CD14-positive monocyte (primary cell): ENCODE results near the gene PAQR7. TPM values are rescaled to one million over a fixed set of nuclear protein-coding genes. Genes with fewer than 3 reads are reported as not detected.
A peak's percentile ranks its signal among the peaks of the same experiment; 100 is the strongest.

Experiments used
- DNase-seq, 3 donors: peaks; one replicate each; pipeline ENCODE4 v3.0.0-alpha.2; 2011 to 2022
- H2AFZ ChIP-seq: 2 replicates; pipeline ENCODE4 v1.6.0; 2012; ENCODE audit warnings: mild to moderate bottlenecking, low read depth, low read length, inconsistent platforms; ENCODE audit not compliant: insufficient read depth, poor library complexity, severe bottlenecking
- H3K27ac ChIP-seq, 2 donors: 1 replicate in 1 of 2; 2 replicates in 1 of 2; pipeline ENCODE4 v1.5.1; 2012 to 2013; ENCODE audit warnings: low read length in 2 of 2, control low read depth in 1 of 2, inconsistent platforms in 1 of 2, low read depth in 1 of 2, mild to moderate bottlenecking in 1 of 2
- H3K27me3 ChIP-seq, 2 donors: one replicate each; pipeline versions ENCODE4 v1.6.0 to v1.6.1; 2011 to 2013; ENCODE audit warnings: low read length in 2 of 2; ENCODE audit not compliant: control insufficient read depth in 2 of 2, insufficient read depth in 2 of 2
- H3K36me3 ChIP-seq, 2 donors: replicated peaks in 1 of 2; 1 replicate in 1 of 2; 2 replicates in 1 of 2; pipeline versions ENCODE4 v1.5.1 to v1.6.1; 2012 to 2013; ENCODE audit warnings: low read length in 2 of 2, control low read depth in 1 of 2, inconsistent platforms in 1 of 2, mild to moderate bottlenecking in 1 of 2; ENCODE audit not compliant: insufficient read depth in 2 of 2, control insufficient read depth in 1 of 2
- H3K4me1 ChIP-seq, 2 donors: 1 replicate in 1 of 2; 2 replicates in 1 of 2; pipeline versions ENCODE4 v1.5.1 to v1.6.1; 2012 to 2013; ENCODE audit warnings: low read length in 2 of 2, control low read depth in 1 of 2, inconsistent platforms in 1 of 2, mild to moderate bottlenecking in 1 of 2, moderate library complexity in 1 of 2; ENCODE audit not compliant: insufficient read depth in 2 of 2, control insufficient read depth in 1 of 2
- H3K4me2 ChIP-seq: replicated peaks from 2 replicates; pipeline ENCODE3; 2012; ENCODE audit warnings: low read length, moderate library complexity, mild to moderate bottlenecking; ENCODE audit not compliant: poor library complexity, severe bottlenecking; ENCODE audit errors: extremely low read depth
- H3K4me3 ChIP-seq, 3 experiments: fragments of 200-600 bp in 1 of 3; sonication (generic) in 1 of 3; replicated peaks in 1 of 3; 1 replicate in 2 of 3; 2 replicates in 1 of 3; pipeline ENCODE4 v1.5.1; 2011 to 2013; ENCODE audit warnings: low read length in 3 of 3, mild to moderate bottlenecking in 3 of 3, control low read depth in 2 of 3, low read depth in 2 of 3, inconsistent platforms in 1 of 3, moderate library complexity in 1 of 3
- H3K79me2 ChIP-seq: 2 replicates; pipeline ENCODE4 v1.6.0; 2012; ENCODE audit warnings: mild to moderate bottlenecking, control low read depth, inconsistent platforms, low read length, moderate library complexity; ENCODE audit not compliant: insufficient read depth
- H3K9ac ChIP-seq: 2 replicates; pipeline ENCODE4 v1.6.0; 2017; ENCODE audit warnings: low read length, mild to moderate bottlenecking; ENCODE audit not compliant: insufficient read depth, poor library complexity, severe bottlenecking
- H3K9me3 ChIP-seq, 2 donors: replicated peaks in 1 of 2; 1 replicate in 1 of 2; 2 replicates in 1 of 2; pipeline versions ENCODE4 v1.5.1 to v1.6.1; 2012 to 2013; ENCODE audit warnings: low read length in 2 of 2, control low read depth in 1 of 2; ENCODE audit not compliant: control insufficient read depth in 1 of 2, insufficient read depth in 1 of 2
- H4K20me1 ChIP-seq: 2 replicates; pipeline ENCODE4 v1.6.0; 2012; ENCODE audit warnings: mild to moderate bottlenecking, low read length, control low read depth, moderate library complexity; ENCODE audit not compliant: insufficient read depth
- H3K27ac Mint-ChIP-seq, 7 donors: one replicate each; pipeline ENCODE4 v1.8.0; 2020; ENCODE audit warnings: mild to moderate bottlenecking in 7 of 7, mixed read lengths in 7 of 7, moderate library complexity in 6 of 7, inconsistent platforms in 2 of 7
- H3K27me3 Mint-ChIP-seq, 3 donors: one replicate each; pipeline ENCODE4 v1.8.0; 2021 to 2022; ENCODE audit warnings: low read depth in 3 of 3, mild to moderate bottlenecking in 3 of 3, mixed read lengths in 3 of 3, moderate library complexity in 3 of 3, inconsistent platforms in 1 of 3
- H3K36me3 Mint-ChIP-seq, 2 donors: one replicate each; pipeline ENCODE4 v1.8.0; 2020; ENCODE audit warnings: mixed read lengths in 2 of 2, inconsistent platforms in 1 of 2, mild to moderate bottlenecking in 1 of 2
- H3K4me1 Mint-ChIP-seq: one replicate; pipeline ENCODE4 v1.8.0; 2020; ENCODE audit warnings: mild to moderate bottlenecking, mixed read lengths
- H3K4me3 Mint-ChIP-seq, 2 donors: one replicate each; pipeline ENCODE4 v1.8.0; 2020; ENCODE audit warnings: mild to moderate bottlenecking in 2 of 2, mixed read lengths in 2 of 2, moderate library complexity in 1 of 2
- H3K9me3 Mint-ChIP-seq, 7 donors: one replicate each; pipeline ENCODE4 v1.8.0; 2020 to 2022; ENCODE audit warnings: mixed read lengths in 7 of 7, mild to moderate bottlenecking in 6 of 7, moderate library complexity in 6 of 7, inconsistent platforms in 2 of 7
- whole genome bisulfite sequencing: methylation state at CpG from one replicate; pipeline ENCODE4 v1.1.5; 2013; ENCODE audit warnings: missing lambda C conversion rate; ENCODE audit not compliant: insufficient coverage; 5-methylcytosine and 5-hydroxymethylcytosine counted together
- intact Hi-C, 2 donors: fragments of 100-400 bp; cut with micrococcal nuclease; formaldehyde crosslinking; loops; one replicate each; pipeline versions ENCODE4 v1.15.0 to v1.15.1; 2023
- polyA plus RNA-seq, 3 donors: library from polyadenylated mRNA; depleted of rRNA in 1 of 3; unstranded in 2 of 3; stranded (reverse) in 1 of 3; fragments of 300-500 nt in 2 of 3; fragments of >200 nt in 1 of 3; fragmentation: Illumina TruSeq in 2 of 3; gene quantifications; 1 replicate in 2 of 3; 2 replicates in 1 of 3; pipeline ENCODE4 v1.2.3, GENCODE V29; 2012 to 2021
- TF ChIP-seq, protein P1 (sequence below): fragments of 200-600 bp; IDR thresholded peaks from one replicate; pipeline ENCODE4 v1.8.0; 2022; ENCODE audit warnings: antibody characterized with exemption, mild to moderate bottlenecking

Gene PAQR7
- polyA plus RNA-seq, 3 donors, result 0.92 to 13.3 (median 1.0) TPM

DNA sequence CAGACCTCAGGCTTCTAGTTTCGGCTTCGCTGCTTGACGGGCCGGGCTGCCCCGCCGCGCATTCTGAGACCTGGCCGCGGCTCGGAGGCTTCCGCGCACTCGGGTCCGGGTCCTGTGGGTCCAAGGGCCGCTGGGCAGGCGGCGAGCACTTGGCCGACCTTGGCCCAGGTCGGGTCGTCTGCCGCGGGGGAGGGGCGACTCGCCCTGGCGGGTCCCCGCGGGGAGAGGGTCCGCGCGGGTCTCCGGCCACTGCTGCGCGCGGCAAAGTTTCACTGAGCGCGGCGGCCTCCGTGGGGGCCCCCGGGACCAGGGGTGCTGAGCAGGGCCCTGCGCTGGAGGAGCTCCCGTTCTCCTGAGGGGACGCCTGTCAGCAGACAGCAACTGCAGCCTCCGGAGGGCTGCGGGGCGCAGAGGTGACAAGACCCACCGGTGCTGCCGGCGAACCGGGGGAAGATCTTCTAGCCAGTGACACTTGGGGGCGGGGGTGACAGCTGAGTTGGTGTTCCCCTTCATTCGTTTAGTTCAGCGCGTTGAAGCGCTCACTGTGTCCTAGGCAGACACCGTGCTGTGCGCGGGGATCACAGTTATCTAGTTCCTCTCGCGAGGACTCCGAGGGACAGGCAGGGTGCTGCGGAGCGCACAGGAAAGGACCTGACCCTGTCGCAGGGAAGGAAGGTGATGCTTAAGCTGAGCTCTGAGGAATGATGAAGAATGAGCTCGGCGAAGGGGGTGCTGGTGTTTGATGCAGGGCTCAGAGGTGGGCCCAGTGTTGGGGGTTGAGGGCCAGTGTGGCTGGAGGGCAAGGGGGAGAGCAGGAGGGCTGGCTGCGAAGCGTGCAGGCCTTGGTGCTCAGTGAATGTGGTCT, 55.0 kb downstream of the PAQR7 start:
- under 1% methylated on average over 67 of the region's 67 CpGs for whole genome bisulfite sequencing
- Histone ChIP-seq H2AFZ (peak overlapping the region; percentile 98), H3K4me2 (peak overlapping the region; percentile 99), H4K20me1 (peaks cover 32% of the 10 kb centered on the region), H3K4me3 (peak overlapping the region; percentile 70 to 93 (median 88)), H3K36me3 (peaks cover 17 to 25% of the 10 kb centered on the region in 2 donors), H3K27ac (peak overlapping the region; percentile 82 to 87), H3K79me2 (peaks cover 51% of the 10 kb centered on the region), H3K4me1 (peaks cover 20 to 33% of the 10 kb centered on the region in 2 donors), H3K9me3 (no peaks in the 10 kb centered on the region), H3K27me3 (no peaks in the 10 kb centered on the region), H3K9ac (peak overlapping the region; percentile 95)
- Mint-ChIP-seq H3K9me3 (peaks cover 0 to 2% (median 0%) of the 10 kb centered on the region in 7 donors), H3K27ac (peak overlapping the region; percentile 91 to 98 (median 95)), H3K4me1 (peaks cover 36% of the 10 kb centered on the region), H3K36me3 (peaks cover 17 to 33% of the 10 kb centered on the region in 2 donors), H3K4me3 (peak overlapping the region; percentile 97 to 98), H3K27me3 (peaks cover 0 to 4% (median 3%) of the 10 kb centered on the region in 3 donors)
- peak; percentile 60 to 69 (median 63) for DNase-seq
- intact Hi-C loops, result loop anchor here in 1 of 2 donors (2.0 to 5.0 kb wide), 2 partner anchors 37 to 178 kb away; partner anchors contain the start of genes AUNIP and PAFAH2
- TF ChIP-seq, protein P1, sequence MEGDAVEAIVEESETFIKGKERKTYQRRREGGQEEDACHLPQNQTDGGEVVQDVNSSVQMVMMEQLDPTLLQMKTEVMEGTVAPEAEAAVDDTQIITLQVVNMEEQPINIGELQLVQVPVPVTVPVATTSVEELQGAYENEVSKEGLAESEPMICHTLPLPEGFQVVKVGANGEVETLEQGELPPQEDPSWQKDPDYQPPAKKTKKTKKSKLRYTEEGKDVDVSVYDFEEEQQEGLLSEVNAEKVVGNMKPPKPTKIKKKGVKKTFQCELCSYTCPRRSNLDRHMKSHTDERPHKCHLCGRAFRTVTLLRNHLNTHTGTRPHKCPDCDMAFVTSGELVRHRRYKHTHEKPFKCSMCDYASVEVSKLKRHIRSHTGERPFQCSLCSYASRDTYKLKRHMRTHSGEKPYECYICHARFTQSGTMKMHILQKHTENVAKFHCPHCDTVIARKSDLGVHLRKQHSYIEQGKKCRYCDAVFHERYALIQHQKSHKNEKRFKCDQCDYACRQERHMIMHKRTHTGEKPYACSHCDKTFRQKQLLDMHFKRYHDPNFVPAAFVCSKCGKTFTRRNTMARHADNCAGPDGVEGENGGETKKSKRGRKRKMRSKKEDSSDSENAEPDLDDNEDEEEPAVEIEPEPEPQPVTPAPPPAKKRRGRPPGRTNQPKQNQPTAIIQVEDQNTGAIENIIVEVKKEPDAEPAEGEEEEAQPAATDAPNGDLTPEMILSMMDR, result no peak

GRCh38 chr1:25819491-25820246, 55.8 kb downstream of the PAQR7 start, which contains the start of gene MTFR1L:
MTFR1L (plus strand) TSS chr1:25819954; CDS start chr1:25823105, 3,151 bp downstream.
- H3K27me3 ChIP-seq, result no peaks in the 10 kb centered on the region
- no peaks in the 10 kb centered on the region for H3K9me3 ChIP-seq
- peaks cover 31% of the 10 kb centered on the region for H4K20me1 ChIP-seq
- WGBS, result under 1% methylated on average over 63 of the region's 64 CpGs
- Mint-ChIP-seq H3K4me3 (peak within 1 kb of the TSS; percentile 97 to 98), H3K27me3 (peaks cover 0 to 4% (median 3%) of the 10 kb centered on the region in 3 donors), H3K27ac (peak within 1 kb of the TSS; percentile 91 to 98 (median 95)), H3K9me3 (peaks cover 0 to 2% (median 0%) of the 10 kb centered on the region in 7 donors), H3K4me1 (peaks cover 36% of the 10 kb centered on the region), H3K36me3 (peaks cover 25 to 41% of the 10 kb centered on the region in 2 donors)
- intact Hi-C loops, result loop anchor here in 1 of 2 donors (2.0 to 5.0 kb wide), 2 partner anchors 38 to 179 kb away; partner anchors contain the start of genes AUNIP and PAFAH2
- peak within 1 kb of the TSS; percentile 82 to 87 for H3K27ac ChIP-seq
- TF ChIP-seq, protein P1, result no peak
- H3K4me2 ChIP-seq, result peak within 1 kb of the TSS; percentile 99
- DNase-seq, result peak; percentile 51 to 75 (median 58)
- peak within 1 kb of the TSS; percentile 98 for H2AFZ ChIP-seq
- H3K36me3 ChIP-seq, result peaks cover 19 to 30% of the 10 kb centered on the region in 2 donors
- peak within 1 kb of the TSS; percentile 95 for H3K9ac ChIP-seq
- peaks cover 48% of the 10 kb centered on the region for H3K79me2 ChIP-seq
- peak within 1 kb of the TSS; percentile 70 to 93 (median 88) for H3K4me3 ChIP-seq
- H3K4me1 ChIP-seq, result peaks cover 20 to 33% of the 10 kb centered on the region in 2 donors
